OCI-LY1 (cell line): ENCODE data around the gene KIAA1143.

ENCODE experiments used
- EZH2 ChIP-seq: fragments of 200-600 bp; sonication (generic), shearing (Covaris generic); IDR thresholded peaks from 2 replicates; pipeline ENCODE4 v1.8.0; 2017; ENCODE audit warnings: borderline replicate concordance, mixed run types, mild to moderate bottlenecking, antibody characterized with exemption, low read length, moderate library complexity, mixed read lengths
- TF ChIP-seq, protein P1 (sequence below): fragments of 200-600 bp; sonication (generic), shearing (Covaris generic); IDR thresholded peaks from 2 replicates; pipeline ENCODE4 v1.5.1; 2017; ENCODE audit warnings: mild to moderate bottlenecking, antibody characterized with exemption, low read length, moderate library complexity, mixed read lengths

DNA sequence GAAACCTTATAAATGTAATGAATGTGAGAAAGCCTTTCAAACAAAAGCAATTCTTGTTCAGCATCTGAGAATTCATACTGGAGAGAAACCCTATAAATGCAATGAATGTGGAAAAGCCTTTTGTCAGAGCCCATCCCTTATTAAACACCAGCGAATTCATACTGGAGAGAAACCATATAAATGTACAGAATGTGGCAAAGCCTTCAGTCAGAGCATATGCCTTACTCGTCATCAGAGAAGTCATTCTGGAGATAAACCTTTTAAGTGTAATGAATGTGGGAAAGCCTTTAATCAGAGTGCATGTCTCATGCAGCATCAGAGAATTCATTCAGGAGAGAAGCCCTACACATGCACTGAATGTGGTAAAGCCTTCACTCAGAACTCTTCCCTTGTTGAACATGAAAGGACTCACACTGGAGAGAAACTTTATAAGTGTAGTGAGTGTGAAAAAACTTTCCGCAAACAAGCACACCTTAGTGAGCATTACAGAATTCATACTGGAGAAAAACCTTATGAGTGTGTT, 26.7 kb downstream of the KIAA1143 start:
- no peak for TF ChIP-seq EZH2
- TF ChIP-seq, protein P1, sequence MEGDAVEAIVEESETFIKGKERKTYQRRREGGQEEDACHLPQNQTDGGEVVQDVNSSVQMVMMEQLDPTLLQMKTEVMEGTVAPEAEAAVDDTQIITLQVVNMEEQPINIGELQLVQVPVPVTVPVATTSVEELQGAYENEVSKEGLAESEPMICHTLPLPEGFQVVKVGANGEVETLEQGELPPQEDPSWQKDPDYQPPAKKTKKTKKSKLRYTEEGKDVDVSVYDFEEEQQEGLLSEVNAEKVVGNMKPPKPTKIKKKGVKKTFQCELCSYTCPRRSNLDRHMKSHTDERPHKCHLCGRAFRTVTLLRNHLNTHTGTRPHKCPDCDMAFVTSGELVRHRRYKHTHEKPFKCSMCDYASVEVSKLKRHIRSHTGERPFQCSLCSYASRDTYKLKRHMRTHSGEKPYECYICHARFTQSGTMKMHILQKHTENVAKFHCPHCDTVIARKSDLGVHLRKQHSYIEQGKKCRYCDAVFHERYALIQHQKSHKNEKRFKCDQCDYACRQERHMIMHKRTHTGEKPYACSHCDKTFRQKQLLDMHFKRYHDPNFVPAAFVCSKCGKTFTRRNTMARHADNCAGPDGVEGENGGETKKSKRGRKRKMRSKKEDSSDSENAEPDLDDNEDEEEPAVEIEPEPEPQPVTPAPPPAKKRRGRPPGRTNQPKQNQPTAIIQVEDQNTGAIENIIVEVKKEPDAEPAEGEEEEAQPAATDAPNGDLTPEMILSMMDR = no peak
